GM12878 (cell line): ENCODE measurements around the gene TRMT44.

Experiments used
- ASH2L ChIP-seq: fragments of 300-600, 200-600 bp; sonication (generic); IDR thresholded peaks from 2 replicates; pipeline ENCODE4 v1.6.1; 2017; ENCODE audit warnings: low read depth, mild to moderate bottlenecking, borderline replicate concordance
- BCL11A ChIP-seq: IDR thresholded peaks from 2 replicates; pipeline ENCODE4 v1.6.1; 2011; ENCODE audit warnings: low read depth, low read length
- CHD1 ChIP-seq: IDR thresholded peaks from 2 replicates; pipeline ENCODE4 v1.6.1; 2012; ENCODE audit warnings: low read depth, low read length, improper control_type of control experiment
- CTCF ChIP-seq, 3 experiments: IDR thresholded peaks in 2 of 3; conservative IDR thresholded peaks in 1 of 3; 2 replicates each; pipeline ENCODE4 v1.5.1; 2011; ENCODE audit warnings: low read depth in 3 of 3, low read length in 3 of 3, mild to moderate bottlenecking in 3 of 3, control low read depth in 2 of 3, moderate library complexity in 2 of 3, inconsistent platforms in 1 of 3, mixed read lengths in 1 of 3; ENCODE audit not compliant: control insufficient read depth in 2 of 3, insufficient read depth in 1 of 3; ENCODE audit errors: extremely low read depth in 1 of 3
- EZH2 ChIP-seq: IDR thresholded peaks from 2 replicates; pipeline ENCODE4 v1.6.1; 2012; ENCODE audit warnings: low read depth, mild to moderate bottlenecking, control low read depth, inconsistent platforms, low read length, borderline replicate concordance; ENCODE audit not compliant: control insufficient read depth
- GABPA ChIP-seq: IDR thresholded peaks from 2 replicates; pipeline ENCODE4 v1.6.1; 2014; ENCODE audit warnings: antibody characterized with exemption, low read depth, mild to moderate bottlenecking, inconsistent platforms
- POLR2A ChIP-seq: IDR thresholded peaks from 2 replicates; pipeline ENCODE4 v1.6.1; 2011; ENCODE audit warnings: low read depth, mild to moderate bottlenecking, low read length
- POU2F2 ChIP-seq: IDR thresholded peaks from 3 replicates; pipeline ENCODE4 v1.6.1; 2011; ENCODE audit warnings: low read depth, mild to moderate bottlenecking, low read length, borderline replicate concordance
- PRDM15 ChIP-seq: fragments of 450-650 bp; formaldehyde crosslinking; IDR thresholded peaks from 2 replicates; pipeline ENCODE4 v1.4.0; 2020; ENCODE audit warnings: mild to moderate bottlenecking, moderate library complexity
- RAD21 ChIP-seq: IDR thresholded peaks from 2 replicates; pipeline ENCODE4 v1.6.1; 2011; ENCODE audit warnings: mild to moderate bottlenecking, low read depth, low read length, moderate library complexity; ENCODE audit not compliant: insufficient read depth
- SP1 ChIP-seq: IDR thresholded peaks from one replicate; pipeline ENCODE4 v1.6.1; 2011; ENCODE audit warnings: low read depth, low read length
- TARDBP ChIP-seq: IDR thresholded peaks from 2 replicates; pipeline ENCODE4 v1.6.1; 2016; ENCODE audit warnings: borderline replicate concordance
- TCF7 ChIP-seq: IDR thresholded peaks from 2 replicates; pipeline ENCODE4 v1.6.1; 2014; ENCODE audit warnings: antibody characterized with exemption, borderline replicate concordance

GRCh38 chr4:8522160-8523120 lies 81.9 kb downstream of the TRMT44 start:
- no peak for TF ChIP-seq CTCF (IDR thresholded peaks at IDR 0.05 in 2 of 3, conservative IDR thresholded peaks at IDR 0.05 in 1 of 3; ENCODE audit: control insufficient read depth in 2 of 3, extremely low read depth in 1 of 3, insufficient read depth in 1 of 3, low read depth in 3 of 3, low read length in 3 of 3)
- no peak for TF ChIP-seq POLR2A
- no peak for TF ChIP-seq GABPA
- no peak for TF ChIP-seq TARDBP
- TF ChIP-seq PRDM15 (CRISPR knock-in tag), result no peak
- TF ChIP-seq EZH2, result no peak
- no peak for TF ChIP-seq SP1
- no peak for TF ChIP-seq BCL11A
- TF ChIP-seq POU2F2, result no peak
- no peak for TF ChIP-seq ASH2L
- TF ChIP-seq TCF7, result no peak
- TF ChIP-seq CHD1, result no peak
- no peak for TF ChIP-seq RAD21
